ENCODE results near the gene SRSF3. TPM values are rescaled to one million over a fixed set of nuclear protein-coding genes. Genes with fewer than 3 reads are reported as not detected.
A peak's percentile ranks its signal among the peaks of the same experiment; 100 is the strongest.
"Not testable (repeated sequence)": the region's sequence is repeated elsewhere in the genome, so short reads cannot be mapped to it uniquely, and the experiment has no call there.

Gene SRSF3
- total and polyA plus RNA-seq, 2 experiments from 2014 or later: 135 to 192 TPM

DNA sequence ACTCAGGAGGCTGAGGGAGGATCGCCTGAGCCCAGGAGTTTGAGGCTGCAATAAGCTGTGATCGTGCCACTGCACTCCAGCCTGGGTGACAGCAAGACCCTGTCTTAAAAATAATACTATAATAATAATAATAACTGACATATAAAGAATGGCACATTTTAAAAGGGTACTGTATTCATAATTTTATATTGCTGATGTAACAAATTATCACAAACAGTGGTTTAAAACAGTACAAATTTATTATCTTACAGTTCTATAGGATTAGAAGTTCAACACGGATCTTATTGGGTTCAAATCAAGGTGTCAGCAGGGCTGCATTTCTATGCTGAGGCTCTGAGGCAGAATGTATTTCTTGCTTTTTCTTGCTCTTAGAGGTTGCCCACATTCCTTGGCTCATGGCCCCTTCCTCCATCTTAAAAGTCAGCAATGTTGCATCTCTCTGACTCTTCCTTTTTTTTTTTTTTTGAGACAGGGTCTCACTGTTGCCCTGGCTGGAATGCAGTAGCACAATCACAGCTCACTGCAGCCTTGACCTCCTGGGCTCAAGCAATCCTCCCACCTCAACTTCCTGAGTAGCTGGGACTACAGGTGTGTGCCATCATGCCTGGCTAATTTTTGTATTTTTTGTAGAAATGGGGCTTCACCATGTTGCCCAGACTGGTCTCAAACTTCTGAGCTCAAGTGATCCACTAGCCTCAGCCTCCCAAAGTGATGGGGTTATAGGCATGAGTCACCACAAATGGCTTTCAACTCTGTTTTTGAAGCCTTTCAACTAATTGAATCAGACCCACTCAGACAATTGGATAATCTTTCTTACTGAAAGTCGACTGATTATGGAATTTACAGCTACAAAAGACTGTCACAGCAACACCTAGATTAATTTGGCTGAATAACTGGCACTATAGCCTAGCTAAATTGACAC lies 22.8 kb upstream of the SRSF3 start:
- DNase-seq (ENCODE audit: low spot score): no peak
- Histone ChIP-seq H3K79me2 (no peaks in the 10 kb centered on the region), H3K4me3 (no peak overlapping the region), H3K4me2 (no peak overlapping the region), H3K27me3 (no peaks in the 10 kb centered on the region), H3K4me1 (ENCODE audit: insufficient read depth) (no peaks in the 10 kb centered on the region), H3K9me2 (replicated peaks; ENCODE audit: insufficient read depth) (no peaks in the 10 kb centered on the region), H3K36me3 (replicated peaks; ENCODE audit: insufficient read depth, low read depth) (no peaks in the 10 kb centered on the region), H3K9me3 (ENCODE audit: low read depth) (no peaks in the 10 kb centered on the region), H3K27ac (peak overlapping the region; percentile 82), H4K20me1 (ENCODE audit: insufficient read depth, poor library complexity, severe bottlenecking) (no peaks in the 10 kb centered on the region), H2AFZ (no peak overlapping the region)
- WGBS (ENCODE audit: low lambda C conversion rate, missing lambda C conversion rate): 91% methylated on average over 4 of the region's 4 CpGs
- TF ChIP-seq, protein P1, sequence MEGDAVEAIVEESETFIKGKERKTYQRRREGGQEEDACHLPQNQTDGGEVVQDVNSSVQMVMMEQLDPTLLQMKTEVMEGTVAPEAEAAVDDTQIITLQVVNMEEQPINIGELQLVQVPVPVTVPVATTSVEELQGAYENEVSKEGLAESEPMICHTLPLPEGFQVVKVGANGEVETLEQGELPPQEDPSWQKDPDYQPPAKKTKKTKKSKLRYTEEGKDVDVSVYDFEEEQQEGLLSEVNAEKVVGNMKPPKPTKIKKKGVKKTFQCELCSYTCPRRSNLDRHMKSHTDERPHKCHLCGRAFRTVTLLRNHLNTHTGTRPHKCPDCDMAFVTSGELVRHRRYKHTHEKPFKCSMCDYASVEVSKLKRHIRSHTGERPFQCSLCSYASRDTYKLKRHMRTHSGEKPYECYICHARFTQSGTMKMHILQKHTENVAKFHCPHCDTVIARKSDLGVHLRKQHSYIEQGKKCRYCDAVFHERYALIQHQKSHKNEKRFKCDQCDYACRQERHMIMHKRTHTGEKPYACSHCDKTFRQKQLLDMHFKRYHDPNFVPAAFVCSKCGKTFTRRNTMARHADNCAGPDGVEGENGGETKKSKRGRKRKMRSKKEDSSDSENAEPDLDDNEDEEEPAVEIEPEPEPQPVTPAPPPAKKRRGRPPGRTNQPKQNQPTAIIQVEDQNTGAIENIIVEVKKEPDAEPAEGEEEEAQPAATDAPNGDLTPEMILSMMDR (IDR thresholded peaks at IDR 0.05; ENCODE audit: poor library complexity): no peak
- no peak for TF ChIP-seq EZH2 (IDR thresholded peaks at IDR 0.05; ENCODE audit: borderline replicate concordance)
- no peak for TF ChIP-seq EZH2phosphoT487 (IDR thresholded peaks at IDR 0.05; ENCODE audit: low read depth, severe bottlenecking, unreplicated experiment)

DNA sequence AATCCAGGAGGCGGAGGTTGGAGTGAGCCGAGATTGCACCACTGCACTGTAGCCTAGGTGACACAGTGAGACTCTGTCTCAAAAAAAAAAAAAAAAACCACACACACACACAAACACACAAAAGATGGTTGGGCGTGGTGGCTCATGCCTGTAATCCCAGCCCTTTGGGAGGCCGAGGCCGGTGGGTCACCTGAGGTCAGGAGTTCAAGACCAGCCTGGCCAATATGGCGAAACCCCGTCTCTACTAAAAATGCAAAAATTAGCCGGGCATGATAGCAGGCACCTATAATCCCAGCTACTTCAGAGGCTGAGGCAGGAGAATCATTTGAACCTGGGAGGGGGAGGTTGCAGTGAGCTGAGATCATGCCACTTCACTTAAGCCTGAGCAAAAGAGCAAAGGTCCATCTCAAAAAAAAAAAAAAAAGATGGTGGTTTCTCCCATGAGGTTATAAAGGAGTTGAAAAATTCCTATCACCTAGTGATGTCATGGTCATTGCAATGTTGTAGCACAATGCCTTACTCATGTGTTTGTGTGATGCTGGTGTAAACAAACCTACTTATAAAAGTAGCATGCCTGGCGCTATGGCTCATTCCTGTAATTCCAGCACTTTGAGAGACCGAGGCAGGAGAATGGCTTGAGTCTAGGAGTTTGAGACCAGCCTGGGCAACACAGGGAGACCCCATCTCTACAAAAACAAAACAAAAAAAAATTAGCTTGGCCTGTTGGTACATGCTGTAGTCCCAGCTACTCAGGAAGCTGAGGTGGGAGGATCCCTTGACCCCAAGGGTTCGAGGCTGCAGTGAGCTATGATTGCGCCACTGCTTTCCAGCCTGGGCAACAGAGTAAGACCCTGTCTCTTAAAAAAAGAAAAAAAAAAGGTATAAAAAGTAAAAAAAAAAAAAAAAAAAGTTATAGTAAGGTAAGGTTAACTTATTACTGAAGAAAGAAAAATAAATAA lies 21.5 kb upstream of the SRSF3 start:
- peak; percentile 55 for DNase-seq (ENCODE audit: low spot score)
- peak overlapping the region; percentile 82 for H3K27ac ChIP-seq

DNA sequence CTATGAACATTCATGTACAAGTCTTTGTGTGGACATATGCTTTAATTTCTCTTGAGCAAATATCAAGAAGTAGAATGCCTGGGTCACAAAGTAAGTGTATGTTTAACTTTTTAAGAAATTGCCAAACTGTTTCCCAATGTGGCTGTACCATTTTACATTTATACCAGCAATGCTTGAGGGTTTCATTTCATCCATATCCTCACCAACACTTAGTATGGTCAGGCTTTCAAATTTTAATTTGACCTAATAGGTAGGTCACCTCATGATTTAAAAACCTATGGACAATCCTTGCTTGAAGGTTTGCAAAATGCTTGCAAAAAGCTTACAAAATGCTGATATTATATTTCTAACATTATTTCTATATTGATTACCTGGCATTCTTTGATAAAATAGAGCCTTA lies 19.5 kb upstream of the SRSF3 start:
- no peaks in the 10 kb centered on the region for H3K9me2 ChIP-seq (replicated peaks; ENCODE audit: insufficient read depth)
- H3K27me3 ChIP-seq: no peaks in the 10 kb centered on the region
- H3K4me3 ChIP-seq: no peak overlapping the region
- no peaks in the 10 kb centered on the region for H4K20me1 ChIP-seq (ENCODE audit: insufficient read depth, poor library complexity, severe bottlenecking)
- no peak overlapping the region for H3K4me2 ChIP-seq
- no peaks in the 10 kb centered on the region for H3K79me2 ChIP-seq
- H3K36me3 ChIP-seq (replicated peaks; ENCODE audit: insufficient read depth, low read depth): no peaks in the 10 kb centered on the region
- H3K4me1 ChIP-seq (ENCODE audit: insufficient read depth): peaks cover 19% of the 10 kb centered on the region
- no peak for DNase-seq (ENCODE audit: low spot score)
- H3K9me3 ChIP-seq (ENCODE audit: low read depth): no peaks in the 10 kb centered on the region
- TF ChIP-seq EZH2 (IDR thresholded peaks at IDR 0.05; ENCODE audit: borderline replicate concordance) (no peak), EZH2phosphoT487 (IDR thresholded peaks at IDR 0.05; ENCODE audit: low read depth, severe bottlenecking, unreplicated experiment) (no peak)
- TF ChIP-seq, protein P1 (IDR thresholded peaks at IDR 0.05; ENCODE audit: poor library complexity): no peak
- no peak overlapping the region for H3K27ac ChIP-seq
- no peak overlapping the region for H2AFZ ChIP-seq

More for the DNA sequence above, 21.5 kb upstream of the SRSF3 start:
- not testable (repeated sequence) for H4K20me1 ChIP-seq (ENCODE audit: insufficient read depth, poor library complexity, severe bottlenecking); H3K36me3 ChIP-seq (replicated peaks; ENCODE audit: insufficient read depth, low read depth); H3K4me2 ChIP-seq; H3K27me3 ChIP-seq; H3K4me3 ChIP-seq; H3K4me1 ChIP-seq (ENCODE audit: insufficient read depth); H2AFZ ChIP-seq; H3K9me2 ChIP-seq (replicated peaks; ENCODE audit: insufficient read depth); H3K79me2 ChIP-seq; H3K9me3 ChIP-seq (ENCODE audit: low read depth)
- 89% methylated on average over 12 of the region's 12 CpGs for WGBS (ENCODE audit: low lambda C conversion rate, missing lambda C conversion rate)

DNA sequence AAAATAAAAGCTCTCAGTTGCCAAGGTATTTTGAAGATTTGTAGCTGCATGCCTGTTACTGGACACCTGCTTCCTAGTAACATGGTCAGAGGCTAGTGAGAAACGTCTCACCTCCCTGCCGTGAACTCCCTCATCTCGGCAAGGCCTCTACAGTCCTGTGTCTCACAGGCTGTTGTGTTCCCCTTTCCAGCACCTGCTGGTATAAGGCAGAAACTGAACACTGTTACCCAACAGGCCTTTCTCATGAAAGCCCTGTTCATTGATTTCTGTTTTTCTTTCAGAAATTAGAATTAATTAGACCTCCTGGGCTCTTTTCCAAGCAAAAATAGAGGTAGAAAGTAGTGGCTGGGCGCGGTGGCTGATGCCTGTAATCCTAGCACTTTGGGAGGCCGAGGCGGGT lies 17.6 kb upstream of the SRSF3 start:
- Histone ChIP-seq H3K27me3 (no peaks in the 10 kb centered on the region), H2AFZ (no peak overlapping the region), H3K9me2 (replicated peaks; ENCODE audit: insufficient read depth) (no peaks in the 10 kb centered on the region), H3K4me1 (ENCODE audit: insufficient read depth) (peaks cover 19% of the 10 kb centered on the region), H4K20me1 (ENCODE audit: insufficient read depth, poor library complexity, severe bottlenecking) (no peaks in the 10 kb centered on the region), H3K36me3 (replicated peaks; ENCODE audit: insufficient read depth, low read depth) (no peaks in the 10 kb centered on the region), H3K27ac (peak overlapping the region; percentile 49), H3K4me2 (no peak overlapping the region), H3K9me3 (ENCODE audit: low read depth) (no peaks in the 10 kb centered on the region), H3K79me2 (no peaks in the 10 kb centered on the region), H3K4me3 (no peak overlapping the region)
- WGBS (ENCODE audit: low lambda C conversion rate, missing lambda C conversion rate): 88% methylated on average over 7 of the region's 7 CpGs
- DNase-seq (ENCODE audit: low spot score): no peak
- TF ChIP-seq, protein P1 (IDR thresholded peaks at IDR 0.05; ENCODE audit: poor library complexity): no peak
- TF ChIP-seq EZH2phosphoT487 (IDR thresholded peaks at IDR 0.05; ENCODE audit: low read depth, severe bottlenecking, unreplicated experiment): no peak
- TF ChIP-seq EZH2 (IDR thresholded peaks at IDR 0.05; ENCODE audit: borderline replicate concordance): no peak

Data from hepatocyte (in vitro differentiated cells).